ENCODE results near the gene MEGF9. TPM values are rescaled to one million over a fixed set of nuclear protein-coding genes. Genes with fewer than 3 reads are reported as not detected.

The MEGF9 gene
- total and polyA plus RNA-seq, 2 of the 13 experiments (the other 11 are each of a cell fraction or from before 2014, with no cell fraction given): 3.1 to 3.3 TPM

GRCh38 chr9:120593955-120594277, 120.4 kb downstream of the MEGF9 start (continued):
- TF ChIP-seq ARID4A (CRISPR knock-in tag; IDR thresholded peaks at IDR 0.05; ENCODE audit: borderline replicate concordance) (peak; percentile 36; the same call in 1 of the 2 replicates), FOXA3 (CRISPR knock-in tag; IDR thresholded peaks at IDR 0.05) (no peak), ZNF510 (CRISPR knock-in tag; IDR thresholded peaks at IDR 0.05; ENCODE audit: low read depth) (0 out of 2 replicates have a peak, but pooled peaks have one; percentile 21), ZMYM2 (CRISPR knock-in tag; IDR thresholded peaks at IDR 0.05) (peak; percentile 37; the same call in 1 of the 2 replicates), NR2F1 (CRISPR knock-in tag; IDR thresholded peaks at IDR 0.05) (peak in 1 of 2 experiments; percentile 59; a peak in 2 of 4 replicates), ZNF710 (CRISPR knock-in tag; IDR thresholded peaks at IDR 0.05; ENCODE audit: borderline replicate concordance) (no peak), RORA (CRISPR knock-in tag; IDR thresholded peaks at IDR 0.05) (no peak)
- TF ChIP-seq, protein P1, sequence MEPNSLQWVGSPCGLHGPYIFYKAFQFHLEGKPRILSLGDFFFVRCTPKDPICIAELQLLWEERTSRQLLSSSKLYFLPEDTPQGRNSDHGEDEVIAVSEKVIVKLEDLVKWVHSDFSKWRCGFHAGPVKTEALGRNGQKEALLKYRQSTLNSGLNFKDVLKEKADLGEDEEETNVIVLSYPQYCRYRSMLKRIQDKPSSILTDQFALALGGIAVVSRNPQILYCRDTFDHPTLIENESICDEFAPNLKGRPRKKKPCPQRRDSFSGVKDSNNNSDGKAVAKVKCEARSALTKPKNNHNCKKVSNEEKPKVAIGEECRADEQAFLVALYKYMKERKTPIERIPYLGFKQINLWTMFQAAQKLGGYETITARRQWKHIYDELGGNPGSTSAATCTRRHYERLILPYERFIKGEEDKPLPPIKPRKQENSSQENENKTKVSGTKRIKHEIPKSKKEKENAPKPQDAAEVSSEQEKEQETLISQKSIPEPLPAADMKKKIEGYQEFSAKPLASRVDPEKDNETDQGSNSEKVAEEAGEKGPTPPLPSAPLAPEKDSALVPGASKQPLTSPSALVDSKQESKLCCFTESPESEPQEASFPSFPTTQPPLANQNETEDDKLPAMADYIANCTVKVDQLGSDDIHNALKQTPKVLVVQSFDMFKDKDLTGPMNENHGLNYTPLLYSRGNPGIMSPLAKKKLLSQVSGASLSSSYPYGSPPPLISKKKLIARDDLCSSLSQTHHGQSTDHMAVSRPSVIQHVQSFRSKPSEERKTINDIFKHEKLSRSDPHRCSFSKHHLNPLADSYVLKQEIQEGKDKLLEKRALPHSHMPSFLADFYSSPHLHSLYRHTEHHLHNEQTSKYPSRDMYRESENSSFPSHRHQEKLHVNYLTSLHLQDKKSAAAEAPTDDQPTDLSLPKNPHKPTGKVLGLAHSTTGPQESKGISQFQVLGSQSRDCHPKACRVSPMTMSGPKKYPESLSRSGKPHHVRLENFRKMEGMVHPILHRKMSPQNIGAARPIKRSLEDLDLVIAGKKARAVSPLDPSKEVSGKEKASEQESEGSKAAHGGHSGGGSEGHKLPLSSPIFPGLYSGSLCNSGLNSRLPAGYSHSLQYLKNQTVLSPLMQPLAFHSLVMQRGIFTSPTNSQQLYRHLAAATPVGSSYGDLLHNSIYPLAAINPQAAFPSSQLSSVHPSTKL (CRISPR knock-in tag; IDR thresholded peaks at IDR 0.05): peak; percentile 30; the same call in 1 of the 2 replicates
